SU-DHL-6 (cell line): ENCODE data around the gene COQ5.

Source experiments
- CTCF ChIP-seq: fragments of 200-600 bp; sonication (generic); IDR thresholded peaks from one replicate; pipeline ENCODE4 v1.5.1; 2017; ENCODE audit warnings: antibody characterized with exemption, mild to moderate bottlenecking, low read length, moderate library complexity; ENCODE audit not compliant: insufficient read depth, poor library complexity, severe bottlenecking
- EZH2phosphoT487 ChIP-seq: fragments of 200-600 bp; sonication (generic), shearing (Covaris generic); conservative IDR thresholded peaks from 2 replicates; pipeline ENCODE4 v1.6.1; 2018; ENCODE audit warnings: mild to moderate bottlenecking, antibody characterized with exemption, low read length, moderate library complexity, mixed read lengths

DNA sequence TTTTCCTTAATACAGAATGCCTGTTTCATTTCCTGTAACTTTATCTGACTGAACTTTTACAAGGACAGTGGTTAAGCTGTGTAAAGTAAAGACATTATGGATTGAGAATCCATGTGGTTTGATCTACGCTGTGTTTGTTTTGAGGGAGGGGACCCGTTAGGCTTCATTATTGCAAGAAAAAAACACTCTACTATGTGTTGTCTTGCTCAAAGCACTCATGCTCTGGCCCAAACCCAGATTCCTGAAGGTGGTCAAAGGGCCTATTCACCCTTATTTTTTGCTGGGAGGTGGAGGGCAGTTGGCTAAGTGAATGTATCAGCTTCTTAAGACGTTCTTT is 17.1 kb upstream of the COQ5 start:
- no peak for TF ChIP-seq CTCF
- TF ChIP-seq EZH2phosphoT487, result no peak
